HepG2 (cell line): ENCODE data around the gene CD44. TPM values are rescaled to one million over a fixed set of nuclear protein-coding genes. Genes with fewer than 3 reads are reported as not detected.

ENCODE experiments used
- ATAC-seq: fragments of 200-7000 bp; cut with Tn5 transposase; 3 replicates; pipeline ENCODE4 v1.9.1; 2020; ENCODE audit warnings: mild to moderate bottlenecking, moderate library complexity
- BruUV-seq: library from RNA; stranded (reverse); fragments of 400-500 nt; replicated peaks from 2 replicates; lab custom pipeline; 2021; lab: Mats Ljungman, UMichigan
- CTCF ChIA-PET: fragments of 300-600 bp; formaldehyde crosslinking; extraction: SDS; loops from one replicate; lab custom pipeline; 2021; ENCODE audit warnings: low total read pairs, inconsistent platforms, low intra/inter-chr PET ratio; lab: Yijun Ruan, JAX
- POLR2A ChIA-PET: fragments of 350-600 bp; sonication (Branson Sonifier 250); formaldehyde crosslinking; loops from one replicate; lab custom pipeline; 2020; ENCODE audit warnings: antibody characterized with exemption, inconsistent platforms; lab: Yijun Ruan, JAX
- DNase-seq: peaks from one replicate; pipeline ENCODE4 v3.0.0-alpha.2; 2015; ENCODE audit warnings: low spot score
- FAIRE-seq: peaks from 3 replicates; lab custom pipeline; 2011; peaks lifted over from hg19 to GRCh38; lab: Jason Lieb, UNC
- H2AFZ ChIP-seq: one replicate; pipeline ENCODE4 v1.6.1; 2011; ENCODE audit warnings: low read length, inconsistent platforms
- H3K27ac ChIP-seq: fragments of 300-600 bp; 3 replicates; pipeline ENCODE4 v1.8.0; 2011; ENCODE audit warnings: mixed run types, mild to moderate bottlenecking, mixed read lengths, low read length, inconsistent platforms; ENCODE audit not compliant: insufficient read depth; ENCODE audit errors: extremely low read length
- H3K27me3 ChIP-seq, 2 experiments: fragments of 200-600 bp in 1 of 2; 2 replicates in 1 of 2; 3 replicates in 1 of 2; pipeline versions ENCODE4 v1.6.0 to v1.8.0; 2011; ENCODE audit warnings: low read length in 2 of 2, mild to moderate bottlenecking in 2 of 2, moderate library complexity in 2 of 2, inconsistent platforms in 1 of 2; ENCODE audit not compliant: insufficient read depth in 2 of 2, control insufficient read depth in 1 of 2
- H3K36me3 ChIP-seq, 2 experiments: fragments of 200-600 bp in 1 of 2; replicated peaks in 1 of 2; 2 replicates in 1 of 2; 3 replicates in 1 of 2; pipeline versions ENCODE4 v1.5.1 to v1.8.0; 2011; ENCODE audit warnings: low read length in 2 of 2, inconsistent platforms in 1 of 2; ENCODE audit not compliant: insufficient read depth in 2 of 2, control insufficient read depth in 1 of 2
- H3K4me1 ChIP-seq: 2 replicates; pipeline ENCODE4 v1.5.1; 2012; ENCODE audit warnings: low read length, inconsistent platforms; ENCODE audit not compliant: insufficient read depth
- H3K4me2 ChIP-seq: 2 replicates; pipeline ENCODE4 v1.6.0; 2011; ENCODE audit warnings: low read depth, low read length, inconsistent platforms
- H3K4me3 ChIP-seq, 3 experiments: fragments of 200-600 bp in 1 of 3; sonication (generic), shearing (Covaris generic) in 1 of 3; replicated peaks in 1 of 3; 2 replicates each; pipeline ENCODE4 v1.5.1; 2011 to 2016; ENCODE audit warnings: low read length in 3 of 3, inconsistent platforms in 2 of 3, low read depth in 2 of 3, mild to moderate bottlenecking in 2 of 3, control low read depth in 1 of 3, mixed read lengths in 1 of 3; ENCODE audit not compliant: insufficient read depth in 1 of 3
- H3K79me2 ChIP-seq: one replicate; pipeline ENCODE4 v1.6.1; 2011; ENCODE audit warnings: low read length, inconsistent platforms; ENCODE audit not compliant: insufficient read depth
- H3K9ac ChIP-seq: 2 replicates; pipeline ENCODE4 v1.6.0; 2011; ENCODE audit warnings: mild to moderate bottlenecking, low read depth, low read length, inconsistent platforms; ENCODE audit not compliant: insufficient read depth
- H3K9me3 ChIP-seq: 2 replicates; pipeline ENCODE4 v1.5.1; 2012; ENCODE audit warnings: mild to moderate bottlenecking, low read length
- H4K20me1 ChIP-seq: 2 replicates; pipeline ENCODE4 v1.6.0; 2011; ENCODE audit warnings: inconsistent platforms, mild to moderate bottlenecking, low read length, moderate library complexity; ENCODE audit not compliant: insufficient read depth
- ARID5B ChIP-seq: IDR thresholded peaks from 2 replicates; pipeline ENCODE4 v1.4.0; 2020; ENCODE audit warnings: mild to moderate bottlenecking, missing genetic modification reagents
- ELF3 ChIP-seq: IDR thresholded peaks from 2 replicates; pipeline ENCODE4 v1.6.1; 2016; ENCODE audit warnings: missing genetic modification reagents, missing compliant biosample characterization
- FOXA3 ChIP-seq: IDR thresholded peaks from 2 replicates; pipeline ENCODE4 v1.6.1; 2016; ENCODE audit warnings: missing genetic modification reagents, missing compliant biosample characterization
- KDM2A ChIP-seq: sonication (generic); formaldehyde crosslinking; IDR thresholded peaks from 2 replicates; pipeline ENCODE4 v1.4.0; 2020; ENCODE audit warnings: low read depth, missing genetic modification reagents, borderline replicate concordance
- POGZ ChIP-seq: sonication (generic); formaldehyde crosslinking; IDR thresholded peaks from 2 replicates; pipeline ENCODE4 v1.4.0; 2020; ENCODE audit warnings: mild to moderate bottlenecking, missing genetic modification reagents
- SAP130 ChIP-seq: IDR thresholded peaks from 2 replicates; pipeline ENCODE4 v1.6.1; 2016; ENCODE audit warnings: low read depth
- TEAD3 ChIP-seq: optimal IDR thresholded peaks from 2 replicates; pipeline ENCODE3; 2016; ENCODE audit warnings: borderline replicate concordance
- ZNF746 ChIP-seq: sonication (generic); formaldehyde crosslinking; IDR thresholded peaks from 2 replicates; pipeline ENCODE4 v1.8.0; 2022; ENCODE audit warnings: mild to moderate bottlenecking, missing genetic modification reagents
- WGBS: methylation state at CpG from one replicate; pipeline ENCODE4 v1.1.6; 2017; ENCODE audit warnings: low lambda C conversion rate; 5-methylcytosine and 5-hydroxymethylcytosine counted together
- in situ Hi-C: cut with HindIII; loops from 2 replicates; pipeline ENCODE4 v1.10.0; 2017; ENCODE audit warnings: low pct_unique_long_range_greater_than_20kb; ENCODE audit not compliant: extremely low pct_ligation_motif_present
- intact Hi-C: fragments of 100-400 bp; cut with micrococcal nuclease; formaldehyde crosslinking; loops from one replicate; pipeline ENCODE4 v1.10.0; 2022; ENCODE audit not compliant: unreplicated experiment
- polyA plus RNA-seq, 8 experiments: library from polyadenylated mRNA; depleted of rRNA in 3 of 8; stranded (reverse) in 7 of 8; unstranded in 1 of 8; fragments of >200 nt; fragmentation: Illumina TruSeq in 4 of 8; extraction: Trizol in 4 of 8; gene quantifications; 2 replicates each; pipeline versions ENCODE4 v1.2.1 to v1.2.3, GENCODE V29; 2011 to 2016; ENCODE audit warnings: low read depth in 4 of 8, missing spikeins in 1 of 8, mixed read lengths in 1 of 8; ENCODE audit not compliant: insufficient read depth in 1 of 8
- total RNA-seq, 5 experiments: library from RNA; depleted of rRNA; stranded (reverse); fragments of >200 nt; fragmentation: Illumina TruSeq; extraction: Trizol; gene quantifications; 2 replicates each; pipeline ENCODE4 v1.2.3, GENCODE V29; 2016; ENCODE audit warnings: low read depth in 1 of 5

The CD44 gene
- total and polyA plus RNA-seq, 2 of the 13 experiments (the other 11 are each of a cell fraction or from before 2014, with no cell fraction given): 0.02 to 0.11 TPM

GRCh38 chr11:35232891-35233330 lies 93.9 kb downstream of the CD44 start:
- CTCF ChIA-PET: no interaction called here
- H3K4me2 ChIP-seq: peak overlapping the region; percentile 21; the same call in 1 of the 2 replicates
- TF ChIP-seq SAP130 (CRISPR knock-in tag) (0 out of 2 replicates have a peak, but pooled peaks have one; percentile 22), FOXA3 (CRISPR knock-in tag) (0 out of 2 replicates have a peak, but pooled peaks have one; percentile 10), ELF3 (CRISPR knock-in tag) (0 out of 2 replicates have a peak, but pooled peaks have one; percentile 13), ARID5B (CRISPR knock-in tag) (0 out of 2 replicates have a peak, but pooled peaks have one; percentile 21), TEAD3 (CRISPR knock-in tag) (peak; percentile 58), KDM2A (CRISPR knock-in tag) (no peak), ZNF746 (CRISPR knock-in tag) (no peak), POGZ (CRISPR knock-in tag) (0 out of 2 replicates have a peak, but pooled peaks have one; percentile 24)
- TF ChIP-seq, all 625 proteins: peak for 6
- no peak for DNase-seq
- Histone ChIP-seq H3K9ac (no peak overlapping the region), H4K20me1 (no peaks in the 10 kb centered on the region), H2AFZ (peak overlapping the region; percentile 20), H3K4me3 (no peak overlapping the region), H3K27ac (no peak overlapping the region), H3K4me1 (peaks cover 33% of the 10 kb centered on the region; the same call in 1 of the 2 replicates), H3K27me3 (peaks cover 0 to 3% of the 10 kb centered on the region in 2 experiments; a peak in 1 of 5 replicates), H3K9me3 (no peaks in the 10 kb centered on the region), H3K36me3 (no peaks in the 10 kb centered on the region), H3K79me2 (no peaks in the 10 kb centered on the region)
- whole genome bisulfite sequencing: 6% methylated on average over 4 of the region's 4 CpGs
- BruUV-seq: no TSS peak
- POLR2A ChIA-PET: no interaction called here
- intact Hi-C loops (no loop called here), in situ Hi-C loops (no loop called here)
- ATAC-seq: peak; percentile 86
- no peak for FAIRE-seq
